ENCODE measurements around the gene ARSJ. TPM values are rescaled to one million over a fixed set of nuclear protein-coding genes. Genes with fewer than 3 reads are reported as not detected.
"Not testable (repeated sequence)": the region's sequence is repeated elsewhere in the genome, so short reads cannot be mapped to it uniquely, and the experiment has no call there.

The ARSJ gene
- total and polyA plus RNA-seq, 2 donors = 5.5 to 20.6 TPM

GRCh38 chr4:113958766-113959538 lies 20.5 kb downstream of the ARSJ start:
- DNase-seq (ENCODE audit: extremely low spot score) = peak; percentile 59
- no peak overlapping the region for H3K4me3 ChIP-seq (ENCODE audit: low read depth, low read length)

GRCh38 chr4:113957956-113958355 lies 21.5 kb downstream of the ARSJ start:
- Histone ChIP-seq H3K4me3 (ENCODE audit: low read depth, low read length) (no peak overlapping the region), H3K4me1 (ENCODE audit: insufficient read depth) (no peaks in the 10 kb centered on the region), H3K27ac (ENCODE audit: low read depth) (no peak overlapping the region), H3K36me3 (ENCODE audit: insufficient read depth) (no peaks in the 10 kb centered on the region)
- 77% methylated on average over 3 of the region's 3 CpGs for WGBS
- no peak for DNase-seq (ENCODE audit: extremely low spot score)

More at GRCh38 chr4:113958766-113959538, 20.5 kb downstream of the ARSJ start:
- Histone ChIP-seq H3K4me1 (ENCODE audit: insufficient read depth) (no peaks in the 10 kb centered on the region), H3K36me3 (ENCODE audit: insufficient read depth) (no peaks in the 10 kb centered on the region), H3K27ac (ENCODE audit: low read depth) (no peak overlapping the region)
- WGBS = 49% methylated on average over 8 of the region's 8 CpGs

GRCh38 chr4:113955948-113956347 lies 23.5 kb downstream of the ARSJ start:
- 89% methylated on average over 3 of the region's 3 CpGs for WGBS
- Histone ChIP-seq H3K27ac (ENCODE audit: low read depth) (no peak overlapping the region), H3K4me1 (ENCODE audit: insufficient read depth) (no peaks in the 10 kb centered on the region), H3K36me3 (ENCODE audit: insufficient read depth) (no peaks in the 10 kb centered on the region), H3K4me3 (ENCODE audit: low read depth, low read length) (no peak overlapping the region)
- DNase-seq (ENCODE audit: extremely low spot score) = no peak

GRCh38 chr4:113955411-113955810 lies 24.0 kb downstream of the ARSJ start:
- DNase-seq (ENCODE audit: extremely low spot score) = no peak
- Histone ChIP-seq H3K36me3 (ENCODE audit: insufficient read depth) (no peaks in the 10 kb centered on the region), H3K27ac (ENCODE audit: low read depth) (no peak overlapping the region), H3K4me3 (ENCODE audit: low read depth, low read length) (no peak overlapping the region), H3K4me1 (ENCODE audit: insufficient read depth) (no peaks in the 10 kb centered on the region)
- 86% methylated on average over 3 of the region's 3 CpGs for WGBS

GRCh38 chr4:113953888-113954287 lies 25.6 kb downstream of the ARSJ start:
- no peaks in the 10 kb centered on the region for H3K4me1 ChIP-seq (ENCODE audit: insufficient read depth)
- H3K4me3 ChIP-seq (ENCODE audit: low read depth, low read length) = no peak overlapping the region
- no peak for DNase-seq (ENCODE audit: extremely low spot score)
- H3K27ac ChIP-seq (ENCODE audit: low read depth) = no peak overlapping the region
- 93% methylated on average over 1 of the region's 1 CpG for WGBS
- no peaks in the 10 kb centered on the region for H3K36me3 ChIP-seq (ENCODE audit: insufficient read depth)

- DNase-seq (ENCODE audit: extremely low spot score) = no peak
- H3K27ac ChIP-seq (ENCODE audit: low read depth) = no peak overlapping the region
These were observed 26.9 kb downstream of the ARSJ start for GRCh38 chr4:113952452-113953029.

GRCh38 chr4:113951263-113951662 lies 28.2 kb downstream of the ARSJ start:
- peak; percentile 53 for DNase-seq (ENCODE audit: extremely low spot score)
- Histone ChIP-seq H3K4me1 (ENCODE audit: insufficient read depth) (no peaks in the 10 kb centered on the region), H3K36me3 (ENCODE audit: insufficient read depth) (no peaks in the 10 kb centered on the region), H3K4me3 (ENCODE audit: low read depth, low read length) (no peak overlapping the region), H3K27ac (ENCODE audit: low read depth) (no peak overlapping the region)
- WGBS = 25% methylated on average over 6 of the region's 6 CpGs

More at GRCh38 chr4:113952452-113953029, 26.9 kb downstream of the ARSJ start:
- Histone ChIP-seq H3K36me3 (ENCODE audit: insufficient read depth) (no peaks in the 10 kb centered on the region), H3K4me1 (ENCODE audit: insufficient read depth) (no peaks in the 10 kb centered on the region), H3K4me3 (ENCODE audit: low read depth, low read length) (no peak overlapping the region)
- WGBS = 68% methylated on average over 9 of the region's 9 CpGs

- no peak for DNase-seq (ENCODE audit: extremely low spot score)
- Histone ChIP-seq H3K27ac (ENCODE audit: low read depth) (no peak overlapping the region), H3K4me1 (ENCODE audit: insufficient read depth) (no peaks in the 10 kb centered on the region), H3K4me3 (ENCODE audit: low read depth, low read length) (no peak overlapping the region), H3K36me3 (ENCODE audit: insufficient read depth) (no peaks in the 10 kb centered on the region)
These were observed 29.2 kb downstream of the ARSJ start for GRCh38 chr4:113950207-113950606.

GRCh38 chr4:113947484-113947883 lies 32.0 kb downstream of the ARSJ start:
- DNase-seq (ENCODE audit: extremely low spot score) = no peak
- no peaks in the 10 kb centered on the region for H3K36me3 ChIP-seq (ENCODE audit: insufficient read depth)
- 95% methylated on average over 1 of the region's 1 CpG for WGBS
- H3K4me3 ChIP-seq (ENCODE audit: low read depth, low read length) = no peak overlapping the region
- H3K4me1 ChIP-seq (ENCODE audit: insufficient read depth) = no peaks in the 10 kb centered on the region
- no peak overlapping the region for H3K27ac ChIP-seq (ENCODE audit: low read depth)

GRCh38 chr4:113945906-113946305 lies 33.5 kb downstream of the ARSJ start:
- Histone ChIP-seq H3K4me3 (ENCODE audit: low read depth, low read length) (no peak overlapping the region), H3K27ac (ENCODE audit: low read depth) (no peak overlapping the region), H3K36me3 (ENCODE audit: insufficient read depth) (no peaks in the 10 kb centered on the region), H3K4me1 (ENCODE audit: insufficient read depth) (no peaks in the 10 kb centered on the region)
- DNase-seq (ENCODE audit: extremely low spot score) = no peak
- whole genome bisulfite sequencing = 74% methylated on average over 1 of the region's 1 CpG

- H3K4me3 ChIP-seq (ENCODE audit: low read depth, low read length) = no peak overlapping the region
- H3K4me1 ChIP-seq (ENCODE audit: insufficient read depth) = no peaks in the 10 kb centered on the region
- no peak overlapping the region for H3K27ac ChIP-seq (ENCODE audit: low read depth)
- no peaks in the 10 kb centered on the region for H3K36me3 ChIP-seq (ENCODE audit: insufficient read depth)
- WGBS = 64% methylated on average over 3 of the region's 3 CpGs
- no peak for DNase-seq (ENCODE audit: extremely low spot score)
These were observed 35.6 kb downstream of the ARSJ start for GRCh38 chr4:113943863-113944262.

GRCh38 chr4:113943085-113943484 lies 36.4 kb downstream of the ARSJ start:
- Histone ChIP-seq H3K27ac (ENCODE audit: low read depth) (no peak overlapping the region), H3K4me3 (ENCODE audit: low read depth, low read length) (no peak overlapping the region), H3K36me3 (ENCODE audit: insufficient read depth) (no peaks in the 10 kb centered on the region), H3K4me1 (ENCODE audit: insufficient read depth) (no peaks in the 10 kb centered on the region)
- DNase-seq (ENCODE audit: extremely low spot score) = no peak
- 44% methylated on average over 1 of the region's 1 CpG for WGBS

- Histone ChIP-seq H3K4me3 (ENCODE audit: low read depth, low read length) (no peak overlapping the region), H3K36me3 (ENCODE audit: insufficient read depth) (no peaks in the 10 kb centered on the region), H3K27ac (ENCODE audit: low read depth) (no peak overlapping the region), H3K4me1 (ENCODE audit: insufficient read depth) (no peaks in the 10 kb centered on the region)
- WGBS = 82% methylated on average over 1 of the region's 1 CpG
- no peak for DNase-seq (ENCODE audit: extremely low spot score)
These were observed 37.6 kb downstream of the ARSJ start for GRCh38 chr4:113941836-113942235.

- not testable (repeated sequence) for H3K27ac ChIP-seq (ENCODE audit: low read depth); H3K4me1 ChIP-seq (ENCODE audit: insufficient read depth); H3K36me3 ChIP-seq (ENCODE audit: insufficient read depth); H3K4me3 ChIP-seq (ENCODE audit: low read depth, low read length); DNase-seq (ENCODE audit: extremely low spot score)
- 100% methylated on average over 2 of the region's 2 CpGs for WGBS
These were observed 39.3 kb downstream of the ARSJ start for GRCh38 chr4:113940103-113940502.
